KOPT-K1 (cell line): ENCODE measurements around the gene MADD.
"Not testable (repeated sequence)": the region's sequence is repeated elsewhere in the genome, so short reads cannot be mapped to it uniquely, and the experiment has no call there.

Experiments
- H3K27ac ChIP-seq: fragments of 200-600 bp; sonication (generic); 2 replicates; pipeline ENCODE4 v1.5.1; 2016; ENCODE audit warnings: antibody characterized with exemption, mild to moderate bottlenecking, low read depth, low read length; ENCODE audit not compliant: poor library complexity, severe bottlenecking
- H3K36me3 ChIP-seq: fragments of 200-600 bp; sonication (generic); 2 replicates; pipeline ENCODE4 v1.5.1; 2017; ENCODE audit warnings: antibody characterized with exemption, mild to moderate bottlenecking, low read length, moderate library complexity; ENCODE audit not compliant: insufficient read depth
- H3K9me3 ChIP-seq: fragments of 200-600 bp; sonication (generic); 2 replicates; pipeline ENCODE4 v1.5.1; 2017; ENCODE audit warnings: antibody characterized with exemption, low read length, mild to moderate bottlenecking; ENCODE audit not compliant: insufficient read depth, poor library complexity, severe bottlenecking

The MADD gene

DNA sequence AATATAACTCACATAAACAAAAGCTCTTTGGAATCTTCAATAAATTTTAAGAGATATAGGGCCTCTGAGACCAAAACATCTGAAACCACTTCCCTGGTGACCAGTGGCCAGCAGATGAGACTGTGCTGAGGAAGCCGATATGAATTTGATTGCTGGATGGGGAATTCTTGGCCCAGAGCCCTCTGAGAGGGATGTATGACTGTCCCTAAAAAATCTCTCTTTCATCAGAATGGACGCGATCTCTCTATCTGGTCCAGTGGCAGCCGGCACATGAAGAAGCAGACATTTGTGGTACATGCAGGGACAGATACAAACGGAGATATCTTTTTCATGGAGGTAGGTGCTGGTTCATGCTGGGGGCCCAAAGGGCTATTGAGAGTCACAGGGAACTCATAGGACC lies 45.1 kb downstream of the MADD start:
- H3K9me3 ChIP-seq, result no peaks in the 10 kb centered on the region
- H3K27ac ChIP-seq, result no peak overlapping the region
- peaks cover 92% of the 10 kb centered on the region for H3K36me3 ChIP-seq

GRCh38 chr11:47316501-47316900 lies 46.6 kb downstream of the MADD start:
- not testable (repeated sequence) for H3K9me3 ChIP-seq, H3K27ac ChIP-seq
- H3K36me3 ChIP-seq, result peaks cover 83% of the 10 kb centered on the region

DNA sequence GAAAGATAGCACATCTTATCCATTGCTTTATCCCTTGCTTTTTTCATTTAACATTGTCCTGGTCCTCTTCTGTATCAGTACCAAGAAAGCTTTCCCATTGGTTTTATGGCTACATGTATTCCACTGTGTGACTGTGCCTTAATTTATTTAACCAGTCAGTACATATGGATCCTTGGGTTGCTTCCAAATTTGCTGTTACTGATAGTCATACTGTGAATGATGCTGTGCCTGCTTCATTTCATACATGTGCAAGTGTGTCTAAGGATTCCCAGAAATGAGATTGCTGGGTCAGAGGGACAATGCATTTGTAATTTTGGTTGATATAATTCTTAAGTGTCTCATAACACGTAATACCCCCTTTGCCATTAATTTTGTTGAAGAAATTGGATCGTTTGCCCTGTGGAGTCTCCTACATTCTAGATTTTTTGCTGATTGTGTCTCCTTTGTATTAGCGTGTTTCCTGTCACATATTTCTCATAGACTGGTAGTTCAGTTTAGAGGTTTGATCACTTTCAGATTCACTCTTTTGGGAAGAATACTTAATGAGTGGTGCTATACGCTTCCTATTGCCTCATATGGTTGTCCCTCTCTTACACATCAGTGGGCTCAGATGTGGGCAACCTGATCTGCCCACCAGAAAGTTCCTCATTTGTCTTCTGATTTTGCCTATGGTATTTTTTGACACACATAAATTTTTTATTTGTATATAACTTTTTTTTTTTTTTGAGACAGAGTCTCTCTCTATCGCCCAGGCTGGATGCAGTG lies 47.3 kb downstream of the MADD start:
- peaks cover 83% of the 10 kb centered on the region for H3K36me3 ChIP-seq

GRCh38 chr11:47318166-47318565 lies 48.2 kb downstream of the MADD start:
- Histone ChIP-seq H3K36me3 (peaks cover 75% of the 10 kb centered on the region), H3K9me3 (no peaks in the 10 kb centered on the region), H3K27ac (no peak overlapping the region)

More for the DNA sequence above, 47.3 kb downstream of the MADD start:
- Histone ChIP-seq H3K9me3 (no peaks in the 10 kb centered on the region), H3K27ac (no peak overlapping the region)

- no peak overlapping the region for H3K27ac ChIP-seq
Measured at GRCh38 chr11:47324520-47324919, 54.6 kb downstream of the MADD start.

DNA sequence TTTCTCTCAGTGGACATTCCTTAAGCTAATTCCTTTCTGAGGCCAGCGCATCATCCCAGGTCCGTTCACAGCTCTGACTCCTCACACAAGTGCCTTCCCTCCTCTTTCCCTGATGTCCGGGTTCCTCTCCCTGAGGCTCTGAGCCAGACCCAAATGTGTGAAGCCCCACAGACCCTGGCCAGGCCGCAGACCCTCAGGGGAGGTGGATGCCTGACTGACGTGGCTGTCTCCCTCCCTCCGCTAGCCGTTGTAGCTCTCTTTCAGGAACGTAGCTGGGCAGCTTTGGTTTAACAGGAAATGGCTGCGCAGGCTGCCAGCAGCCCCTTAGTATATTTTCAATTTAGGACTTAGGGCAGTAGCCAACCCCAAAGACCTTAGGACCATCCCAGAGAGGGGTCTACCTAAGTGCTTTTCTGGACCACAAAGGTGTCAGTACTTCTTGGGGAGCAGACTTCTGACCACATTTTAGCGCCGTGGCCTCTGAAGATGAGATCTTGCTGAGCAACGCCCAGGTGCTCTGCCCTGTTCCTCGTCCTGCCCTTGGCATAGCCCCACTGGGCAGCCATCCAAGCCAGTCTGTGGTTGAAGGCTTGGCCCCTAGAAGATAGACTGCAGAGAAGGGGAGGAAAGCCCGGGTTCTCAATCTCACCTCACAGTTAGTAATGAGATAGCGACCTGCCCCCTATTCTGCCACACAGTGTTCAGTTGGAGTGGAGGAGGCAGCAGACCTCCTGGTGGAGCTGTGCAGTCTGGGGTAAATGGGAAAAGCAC lies 55.5 kb downstream of the MADD start:
- Histone ChIP-seq H3K27ac (no peak overlapping the region), H3K9me3 (no peaks in the 10 kb centered on the region), H3K36me3 (peaks cover 15% of the 10 kb centered on the region)

More at GRCh38 chr11:47324520-47324919, 54.6 kb downstream of the MADD start:
- H3K9me3 ChIP-seq, result no peaks in the 10 kb centered on the region
- H3K36me3 ChIP-seq, result peaks cover 18% of the 10 kb centered on the region

GRCh38 chr11:47326198-47326597 lies 56.3 kb downstream of the MADD start:
- Histone ChIP-seq H3K27ac (no peak overlapping the region), H3K9me3 (no peaks in the 10 kb centered on the region), H3K36me3 (peaks cover 11% of the 10 kb centered on the region)

- Histone ChIP-seq H3K36me3 (peaks cover 3% of the 10 kb centered on the region), H3K27ac (no peak overlapping the region)
Measured at GRCh38 chr11:47327025-47327424, 57.1 kb downstream of the MADD start.

DNA sequence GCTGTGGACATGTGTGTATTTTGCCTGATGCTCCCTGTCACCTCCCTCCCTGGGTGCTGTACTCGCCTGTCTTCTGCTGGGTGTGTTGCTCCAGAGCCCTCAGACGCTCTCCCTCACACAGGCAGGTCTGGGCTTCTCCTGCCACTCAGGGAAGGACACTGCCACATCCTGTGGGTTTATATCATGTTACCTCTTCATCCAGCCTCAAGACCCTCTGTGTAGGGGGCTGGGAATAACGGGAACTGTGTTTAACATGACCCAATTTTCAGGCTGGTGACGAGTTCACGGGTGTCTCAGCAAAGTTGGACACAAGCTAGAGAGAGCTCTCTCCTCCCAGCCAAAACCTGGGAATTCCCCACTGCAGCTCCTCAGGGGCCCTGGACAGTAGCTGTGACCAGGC lies 58.0 kb downstream of the MADD start:
- Histone ChIP-seq H3K36me3 (no peaks in the 10 kb centered on the region; the same call in 1 of the 2 replicates), H3K27ac (no peak overlapping the region), H3K9me3 (no peaks in the 10 kb centered on the region)

More at GRCh38 chr11:47327025-47327424, 57.1 kb downstream of the MADD start:
- H3K9me3 ChIP-seq, result no peaks in the 10 kb centered on the region

DNA sequence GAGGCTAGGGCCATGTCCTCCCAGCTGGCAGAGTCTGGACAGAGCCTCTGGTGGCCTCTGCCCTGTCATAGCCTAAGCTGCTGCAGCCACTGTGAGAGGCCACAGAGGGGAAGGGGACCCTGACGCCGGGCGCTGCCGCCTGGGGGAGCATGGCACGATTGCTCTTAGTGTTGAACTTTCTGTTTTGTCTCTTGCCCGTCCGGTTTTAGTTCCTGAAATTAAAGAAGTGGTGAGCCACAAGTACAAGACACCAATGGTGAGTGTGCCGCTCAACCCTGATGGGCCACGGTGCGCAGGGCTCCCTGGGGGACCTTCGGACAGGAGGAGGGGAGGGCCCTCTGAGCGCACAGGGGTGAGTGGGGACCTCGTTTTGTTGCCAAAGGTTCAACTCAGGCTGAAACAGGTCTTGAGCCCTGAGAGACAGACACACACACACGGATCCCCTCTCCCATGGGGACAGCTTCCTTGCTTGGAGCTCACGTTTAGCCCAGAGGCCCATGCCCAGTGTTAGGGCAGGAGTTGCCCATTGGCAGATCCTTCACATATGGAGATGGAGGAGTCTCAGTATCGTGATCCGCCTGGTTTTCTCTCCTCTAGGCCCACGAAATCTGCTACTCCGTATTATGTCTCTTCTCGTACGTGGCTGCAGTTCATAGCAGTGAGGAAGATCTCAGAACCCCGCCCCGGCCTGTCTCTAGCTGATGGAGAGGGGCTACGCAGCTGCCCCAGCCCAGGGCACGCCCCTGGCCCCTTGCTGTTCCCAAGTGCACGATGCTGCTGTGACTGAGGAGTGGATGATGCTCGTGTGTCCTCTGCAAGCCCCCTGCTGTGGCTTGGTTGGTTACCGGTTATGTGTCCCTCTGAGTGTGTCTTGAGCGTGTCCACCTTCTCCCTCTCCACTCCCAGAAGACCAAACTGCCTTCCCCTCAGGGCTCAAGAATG lies 58.8 kb downstream of the MADD start:
- H3K27ac ChIP-seq, result no peak overlapping the region
- H3K9me3 ChIP-seq, result no peaks in the 10 kb centered on the region
- no peaks in the 10 kb centered on the region; the same call in 1 of the 2 replicates for H3K36me3 ChIP-seq

- Histone ChIP-seq H3K9me3 (no peaks in the 10 kb centered on the region), H3K27ac (no peak overlapping the region), H3K36me3 (no peaks in the 10 kb centered on the region; the same call in 1 of the 2 replicates)
Measured at GRCh38 chr11:47329431-47329986, 59.6 kb downstream of the MADD start.

DNA sequence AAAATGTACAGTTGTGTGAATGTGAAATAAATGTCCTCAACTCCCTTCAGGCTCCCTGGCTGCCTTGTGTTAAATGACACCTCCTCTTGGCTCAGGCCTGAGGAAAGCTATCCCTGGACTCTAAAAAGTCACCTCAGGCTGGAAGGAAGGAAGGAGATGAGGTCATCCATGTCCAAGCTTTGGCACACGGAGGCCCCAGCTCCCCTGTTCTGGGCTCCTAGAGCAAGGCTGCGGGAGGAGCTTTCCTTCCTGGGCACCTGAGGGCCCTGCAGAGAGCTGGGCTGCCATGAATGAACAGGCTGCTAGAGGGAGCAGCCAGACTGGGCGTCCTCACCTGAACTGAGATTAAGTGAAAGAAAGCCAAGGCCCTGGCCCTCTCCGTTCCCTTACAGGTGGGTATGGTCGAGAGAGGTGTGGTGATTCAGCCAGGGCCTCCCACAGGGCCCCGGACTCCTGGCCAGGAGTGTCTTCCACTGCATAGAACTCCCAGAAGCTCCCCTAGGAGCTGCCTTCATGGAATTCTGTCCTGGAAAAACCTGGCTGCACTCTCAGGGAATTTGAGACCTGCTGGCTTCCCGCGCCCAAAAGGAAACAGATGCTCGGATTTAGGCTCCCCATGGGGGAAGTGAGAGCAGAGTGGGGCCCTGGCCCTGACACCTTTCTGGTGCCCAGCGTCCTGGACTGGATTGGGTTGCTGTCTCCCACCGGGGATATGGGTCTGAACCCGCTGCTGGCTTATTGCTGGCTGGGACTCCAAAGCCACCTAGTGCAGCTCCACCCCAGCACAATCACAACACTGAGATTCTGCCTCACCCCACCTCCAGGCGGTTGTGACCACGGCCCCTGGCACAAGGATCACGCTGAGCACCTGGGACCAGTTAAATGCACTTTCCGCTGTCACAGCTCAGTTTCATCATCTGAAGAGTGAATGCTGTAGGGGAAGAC lies 60.3 kb downstream of the MADD start:
- Histone ChIP-seq H3K36me3 (no peaks in the 10 kb centered on the region; the same call in 1 of the 2 replicates), H3K9me3 (no peaks in the 10 kb centered on the region), H3K27ac (no peak overlapping the region)

DNA sequence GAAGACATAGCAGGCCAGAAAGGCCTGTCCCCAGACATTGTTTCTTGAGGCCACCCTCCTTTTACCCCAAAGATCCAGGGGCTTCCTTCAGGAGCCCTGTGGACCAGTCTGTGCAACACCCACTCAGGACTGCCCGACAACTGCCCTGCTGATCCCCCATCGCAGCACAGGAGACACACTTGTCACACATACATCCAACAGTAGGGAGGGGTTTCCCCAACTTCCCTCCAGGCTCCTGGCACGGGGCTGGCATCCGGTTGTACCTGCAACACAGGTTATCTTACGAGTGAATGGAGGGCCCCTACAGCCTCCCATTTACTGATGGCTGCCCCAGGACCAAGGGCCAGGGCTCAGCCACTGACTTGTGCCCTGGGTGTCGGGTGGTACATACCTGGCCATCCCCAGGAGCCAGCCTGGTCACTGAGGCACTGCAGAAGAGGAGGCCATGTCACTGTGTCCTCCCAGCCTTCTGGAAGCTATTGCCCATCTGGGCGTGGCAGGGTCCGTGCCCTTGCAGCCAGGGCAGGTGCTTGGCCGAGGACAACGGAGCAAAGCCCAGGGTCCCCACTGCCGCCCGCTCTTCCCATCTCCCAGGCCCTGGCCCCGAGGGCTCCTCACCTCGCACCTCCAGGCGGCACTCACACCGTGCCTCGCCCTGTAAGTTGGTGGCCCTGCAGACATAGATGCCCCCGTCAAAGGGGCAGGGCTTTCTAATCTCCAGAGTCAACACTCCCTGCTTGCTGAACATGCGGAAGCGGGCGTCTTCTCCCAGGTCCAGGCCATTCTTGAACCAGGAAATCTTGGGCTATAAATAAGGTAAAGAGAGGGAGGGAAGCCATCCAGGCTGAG lies 61.7 kb downstream of the MADD start:
- no peaks in the 10 kb centered on the region for H3K9me3 ChIP-seq
- no peaks in the 10 kb centered on the region; the same call in 1 of the 2 replicates for H3K36me3 ChIP-seq
- no peak overlapping the region for H3K27ac ChIP-seq
